GM21367 (cell line): ENCODE measurements around the gene OCLN.
"Not testable (repeated sequence)": the region's sequence is repeated elsewhere in the genome, so short reads cannot be mapped to it uniquely, and the experiment has no call there.

Source experiments
- ATAC-seq: cut with Tn5 transposase; IDR thresholded peaks from one replicate; pipeline ENCODE4 v1.9.1; 2021; ENCODE audit not compliant: unreplicated experiment

OCLN gene

DNA sequence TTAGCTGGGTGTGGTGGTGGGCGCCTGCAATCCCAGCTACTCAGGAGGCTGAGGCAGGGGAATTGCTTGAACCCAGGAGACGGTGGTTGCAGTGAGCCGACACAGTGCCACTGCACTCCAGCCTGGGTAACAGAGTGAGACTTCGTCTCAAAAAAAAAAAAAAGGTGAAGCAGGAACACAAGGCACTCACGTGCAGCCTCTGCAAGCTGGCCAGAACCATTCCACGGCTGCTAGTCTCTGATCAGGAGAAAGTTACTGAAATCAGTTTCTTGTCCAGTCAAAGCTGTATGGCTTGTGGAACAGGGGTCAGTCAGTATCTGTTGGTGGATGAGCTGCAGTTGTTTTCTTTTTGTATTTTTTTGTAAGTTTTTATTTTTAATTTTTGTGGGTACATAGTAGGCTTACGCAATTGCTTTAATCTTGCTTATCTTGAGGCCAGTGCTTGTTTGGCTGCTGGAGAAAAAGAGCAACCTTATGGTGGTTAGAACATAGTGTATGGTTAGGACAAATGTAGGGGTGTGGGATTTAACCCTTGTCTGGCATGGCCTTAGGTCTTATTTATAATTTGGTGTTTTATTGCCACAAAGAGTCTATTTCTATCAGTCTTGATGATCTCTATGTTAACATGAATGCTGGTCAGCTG lies 34.7 kb downstream of the OCLN start:
- no peak for ATAC-seq

DNA sequence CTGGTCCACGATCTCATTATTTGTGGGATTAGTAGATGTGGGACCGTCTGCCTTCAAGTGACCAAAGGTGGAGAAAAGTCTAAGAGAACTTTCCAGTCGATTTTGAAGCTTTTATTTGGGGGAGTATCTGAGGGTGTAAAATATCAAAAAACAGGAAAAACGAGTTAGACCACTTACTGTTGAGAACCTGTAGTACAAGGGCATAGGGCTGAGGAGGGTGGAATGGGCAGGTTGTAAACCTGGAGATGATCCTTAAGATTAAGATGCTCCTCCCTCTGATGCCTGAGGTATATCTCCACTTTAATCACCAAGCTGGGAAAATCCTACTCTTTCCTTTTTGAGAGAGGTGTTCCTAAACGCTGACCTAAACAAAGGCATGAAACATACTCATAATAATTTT lies 35.4 kb downstream of the OCLN start:
- ATAC-seq = no peak

DNA sequence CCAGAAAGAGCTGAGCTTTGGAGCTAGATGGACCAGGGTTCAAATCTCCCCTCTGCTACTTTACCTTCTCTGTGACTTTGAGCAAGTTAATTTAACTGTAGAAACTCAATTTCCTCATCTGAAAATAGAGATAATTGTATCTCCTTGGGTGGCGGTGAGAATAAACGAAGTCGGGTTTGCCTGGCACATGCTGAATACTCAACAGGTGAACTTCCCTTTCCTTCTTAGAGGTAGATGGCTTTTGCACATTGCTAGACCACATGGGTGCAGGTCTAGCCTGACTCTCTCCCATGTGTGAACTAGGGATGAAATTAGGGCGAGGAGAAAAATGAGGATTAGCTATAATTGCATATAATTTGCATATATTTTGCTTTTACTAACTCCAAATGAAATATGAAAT lies 36.0 kb downstream of the OCLN start:
- ATAC-seq = no peak

DNA sequence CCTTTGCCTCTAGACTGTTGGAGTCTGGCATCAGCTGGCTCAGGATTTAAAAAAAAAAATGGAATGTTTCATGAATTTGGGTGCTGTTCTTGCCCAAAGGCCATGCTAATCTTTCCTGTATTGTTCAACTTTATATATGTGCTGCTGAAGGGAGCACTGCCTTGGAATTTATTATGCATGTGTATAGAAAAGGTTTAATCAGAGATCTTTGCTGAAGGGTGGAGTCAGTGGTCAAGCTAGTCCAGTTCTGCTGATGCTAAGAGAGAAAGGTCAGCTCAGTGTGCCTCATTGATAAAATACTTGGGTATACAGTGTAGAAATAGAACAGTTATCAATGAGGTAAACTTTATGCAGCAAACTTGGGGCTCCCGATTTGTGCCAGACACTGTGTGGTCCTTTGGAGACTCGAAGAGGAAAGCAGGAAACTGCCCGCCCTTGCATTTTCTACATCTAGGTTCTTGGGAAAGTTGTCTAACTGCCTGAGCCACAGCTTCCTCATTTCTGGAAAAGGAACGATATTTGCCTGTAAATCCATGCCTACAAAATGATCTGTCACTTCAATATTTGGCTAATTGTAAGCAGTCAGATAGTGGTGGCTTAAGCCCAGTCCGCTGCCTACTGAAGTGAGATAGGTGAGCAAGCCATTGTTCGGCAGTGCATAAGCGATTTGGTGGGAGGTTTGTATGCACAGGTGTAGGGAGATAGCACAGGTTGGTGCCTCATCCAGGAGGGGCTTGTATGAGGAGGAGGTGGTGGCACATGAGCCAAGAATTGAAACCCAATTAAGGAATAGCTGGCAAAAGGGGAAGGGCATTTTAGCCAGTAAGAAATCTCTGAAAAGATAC lies 38.2 kb downstream of the OCLN start:
- ATAC-seq = no peak

DNA sequence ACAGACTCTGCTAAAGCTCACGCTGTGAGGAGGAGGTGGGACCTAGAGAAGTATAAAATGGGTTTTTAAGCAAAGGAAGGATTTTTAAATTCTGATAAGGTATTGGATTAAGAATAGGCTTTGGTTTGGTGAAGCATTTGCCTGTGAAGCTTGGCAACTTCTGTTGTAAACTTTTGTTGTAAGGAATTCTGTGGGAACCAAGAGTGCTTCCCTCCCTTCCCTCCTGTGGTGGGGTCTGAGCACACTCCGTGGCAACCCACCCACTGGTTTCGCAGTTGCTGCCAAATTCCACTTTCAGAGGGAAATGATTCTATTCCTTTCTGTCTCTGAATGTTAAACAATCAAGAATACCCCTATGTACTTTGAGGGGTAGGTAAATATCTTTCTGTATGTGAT lies 38.8 kb downstream of the OCLN start:
- no peak for ATAC-seq

DNA sequence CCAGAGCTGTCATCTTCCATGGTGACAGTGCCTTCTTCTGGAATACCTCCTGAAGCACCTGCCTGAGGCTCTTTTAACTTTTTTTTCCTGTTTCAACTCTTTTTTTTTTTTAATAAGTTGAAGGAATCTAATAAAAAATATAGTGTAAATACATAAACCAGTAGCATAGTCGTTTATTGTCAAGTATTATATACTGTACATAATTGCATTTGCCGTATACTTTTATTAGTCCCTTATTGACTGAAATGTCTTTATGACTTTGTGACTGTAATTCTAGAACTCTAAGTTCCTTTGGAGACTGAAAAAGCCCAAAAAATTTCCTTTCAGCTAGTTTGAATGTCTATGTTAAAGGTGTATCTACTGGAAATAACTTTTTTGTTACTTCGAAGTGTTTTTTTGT lies 45.3 kb downstream of the OCLN start:
- not testable (repeated sequence) for ATAC-seq

DNA sequence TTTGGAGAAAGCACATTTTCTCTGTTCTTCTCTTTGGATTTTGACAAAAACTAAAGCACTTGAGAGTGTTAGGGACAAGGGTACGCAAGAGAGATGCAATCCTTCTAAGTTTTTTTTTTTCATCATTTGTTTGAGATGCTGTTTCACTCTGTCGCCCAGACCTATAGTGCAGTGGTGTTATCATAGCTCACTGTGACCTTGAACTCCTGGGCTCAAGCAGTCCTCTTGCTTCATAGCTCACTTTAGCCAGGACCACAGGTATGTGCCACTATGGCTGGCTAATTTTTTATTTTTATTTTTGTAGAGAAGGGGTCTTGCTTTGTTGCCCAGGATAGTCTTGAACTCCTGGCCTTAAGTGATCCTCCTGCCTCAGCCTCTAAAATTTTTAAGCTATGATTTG lies 46.1 kb downstream of the OCLN start:
- not testable (repeated sequence) for ATAC-seq

DNA sequence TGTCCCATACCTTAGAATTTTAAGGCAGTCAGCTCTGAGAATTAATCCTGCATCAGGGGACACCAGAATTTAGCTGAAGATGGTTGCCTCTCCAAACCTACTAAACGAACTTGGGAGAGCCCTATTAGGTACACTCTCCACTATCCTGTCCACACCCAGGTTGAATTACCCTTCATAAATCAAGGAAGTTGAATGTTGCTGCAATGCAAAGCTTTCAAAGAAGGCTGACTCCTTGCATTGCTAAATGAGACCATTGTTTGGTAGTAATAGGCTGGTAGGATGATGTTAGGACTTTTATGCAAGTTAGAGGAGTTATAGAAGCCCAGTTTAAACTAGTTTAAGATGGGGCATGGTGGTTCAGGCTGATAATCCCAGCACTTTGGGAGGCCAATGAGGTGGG lies 48.8 kb downstream of the OCLN start:
- ATAC-seq = not testable (repeated sequence)

DNA sequence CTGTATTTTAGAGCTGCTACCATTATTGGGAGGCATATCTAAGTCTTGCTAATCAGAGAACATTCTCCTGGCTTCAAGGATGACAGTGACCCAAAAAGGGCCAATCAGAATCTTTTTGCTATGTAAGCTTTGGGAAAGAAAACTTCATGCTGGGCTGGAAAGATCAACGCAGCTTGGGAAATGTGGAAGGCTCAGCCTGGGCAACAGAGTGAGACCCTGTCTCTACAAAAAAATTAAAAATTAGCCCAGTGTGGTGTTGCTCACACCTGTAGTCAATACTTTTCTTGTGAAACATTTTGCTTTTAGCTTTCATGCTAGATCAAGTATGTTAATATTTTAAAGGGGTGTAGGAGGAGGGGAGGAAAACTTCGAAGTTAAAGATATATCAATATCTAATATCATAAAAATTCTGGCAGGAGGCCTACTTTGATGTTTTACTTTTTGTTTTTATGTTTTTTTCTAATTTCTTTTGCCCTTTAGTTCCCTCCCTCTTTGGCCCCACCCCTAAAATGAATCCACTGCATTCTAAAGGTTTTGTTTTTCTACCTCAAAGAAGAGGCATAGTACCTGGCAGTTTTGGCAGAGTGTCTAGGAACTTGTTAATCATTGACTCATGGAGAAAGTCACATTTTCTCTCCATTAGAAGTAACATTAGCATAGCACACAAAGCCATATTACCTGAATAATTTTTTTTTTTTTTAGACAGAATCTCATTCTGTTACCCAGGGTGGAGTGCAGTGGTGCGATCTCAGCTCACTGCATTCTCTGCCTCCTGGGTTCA lies 50.4 kb downstream of the OCLN start:
- ATAC-seq = not testable (repeated sequence)

DNA sequence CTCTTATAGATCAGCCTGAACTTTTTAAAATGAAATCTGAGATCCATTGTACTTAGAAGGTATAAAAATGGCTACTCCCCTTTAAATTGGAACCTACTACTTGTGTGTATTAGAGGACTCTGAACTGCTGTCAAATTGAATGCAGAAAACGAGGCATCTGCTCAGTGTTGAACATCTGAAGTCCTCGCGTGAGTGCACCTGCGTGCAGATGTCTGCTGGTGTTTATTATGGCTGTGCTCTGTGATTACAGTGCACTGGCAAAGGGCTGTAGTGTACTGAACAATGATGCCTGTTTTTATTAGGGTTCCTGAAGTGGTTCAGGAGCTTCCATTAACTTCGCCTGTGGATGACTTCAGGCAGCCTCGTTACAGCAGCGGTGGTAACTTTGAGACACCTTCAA lies 52.0 kb downstream of the OCLN start:
- not testable (repeated sequence) for ATAC-seq

DNA sequence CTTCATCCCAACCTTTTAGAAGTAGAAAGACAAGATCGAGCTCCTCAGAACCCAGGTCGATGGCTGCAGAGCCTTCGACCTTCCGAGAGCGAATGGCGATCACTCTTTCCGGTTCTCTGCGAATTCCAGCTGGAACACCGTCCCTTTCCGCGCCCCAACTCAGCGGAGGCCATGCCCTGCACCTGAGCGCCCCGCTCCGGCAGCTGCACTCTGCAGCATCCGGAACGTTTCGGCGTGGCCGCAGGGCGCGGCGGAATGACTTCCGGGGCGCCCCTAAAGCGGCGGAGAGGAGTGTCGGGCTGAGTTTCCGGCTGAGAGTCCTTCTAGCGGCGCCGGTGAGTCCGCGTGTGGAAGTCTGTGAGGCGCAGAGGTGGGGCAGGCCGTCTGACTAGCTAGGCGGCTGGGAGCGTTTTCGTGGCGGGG lies 67.3 kb downstream of the OCLN start, which contains the start of gene GTF2H2C:
Gene GTF2H2C (plus strand): TSS at position 284 of the 423 bp plus-strand sequence. CDS start 4,942 bp downstream, outside the sequence.
- ATAC-seq = peak; percentile 95

DNA sequence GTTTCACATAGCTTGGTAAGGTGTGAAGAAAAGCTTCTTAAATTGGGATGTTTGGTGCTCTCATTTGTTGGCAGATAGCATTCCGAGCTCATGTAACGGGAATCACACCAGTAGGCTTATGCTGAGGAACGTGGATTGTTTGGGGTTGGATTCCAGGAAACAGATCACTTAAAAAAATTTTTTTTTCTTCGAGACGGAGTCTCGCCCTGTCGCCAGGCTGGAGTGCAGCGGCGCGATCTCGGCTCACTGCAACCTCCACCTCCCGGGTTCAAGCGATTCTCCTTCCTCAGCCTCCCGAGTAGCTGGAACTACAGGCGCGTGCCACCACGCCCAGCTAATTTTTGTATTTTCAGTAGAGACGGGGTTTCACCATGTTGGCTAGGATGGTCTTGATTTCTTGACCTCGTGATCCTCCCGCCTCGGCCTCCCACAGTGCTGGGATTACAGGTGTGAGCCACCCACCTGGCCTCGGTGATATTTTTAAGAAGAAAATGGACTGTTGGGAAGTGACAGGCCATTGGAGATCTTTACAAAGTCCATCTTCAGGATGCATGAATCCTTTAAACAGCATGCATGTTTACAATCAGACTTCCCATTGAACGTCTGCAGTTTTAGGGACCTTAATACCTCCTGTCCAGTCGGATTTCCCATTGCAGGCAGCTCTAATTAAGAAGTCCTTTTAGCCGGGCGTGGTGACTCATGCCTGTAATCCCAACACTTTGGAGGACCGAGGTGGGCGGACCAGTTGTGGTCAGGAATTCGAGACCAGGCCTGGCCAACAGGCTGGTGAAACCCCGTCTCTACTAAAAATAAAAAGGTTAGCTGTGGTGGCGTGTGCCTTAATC lies 68.2 kb downstream of the OCLN start:
- ATAC-seq = not testable (repeated sequence)

DNA sequence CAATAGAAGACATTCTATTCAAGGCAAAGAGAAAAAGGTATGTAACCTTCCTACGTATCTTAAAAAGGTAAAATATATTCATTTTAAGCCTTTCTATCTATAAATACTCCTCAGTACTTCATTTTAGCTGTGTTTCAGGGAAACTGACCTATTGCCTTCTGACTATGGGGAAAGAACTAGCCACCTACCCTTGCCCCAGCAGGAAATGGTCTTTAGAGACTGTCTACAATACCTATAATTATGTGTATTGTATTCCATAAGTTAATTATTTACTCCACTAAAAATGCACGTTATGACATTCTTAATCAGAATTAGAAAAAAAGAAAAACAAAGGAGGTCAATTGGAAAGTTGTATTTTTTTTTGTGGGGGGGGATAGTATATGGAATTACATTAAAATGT lies 73.6 kb downstream of the OCLN start:
- ATAC-seq = not testable (repeated sequence)

DNA sequence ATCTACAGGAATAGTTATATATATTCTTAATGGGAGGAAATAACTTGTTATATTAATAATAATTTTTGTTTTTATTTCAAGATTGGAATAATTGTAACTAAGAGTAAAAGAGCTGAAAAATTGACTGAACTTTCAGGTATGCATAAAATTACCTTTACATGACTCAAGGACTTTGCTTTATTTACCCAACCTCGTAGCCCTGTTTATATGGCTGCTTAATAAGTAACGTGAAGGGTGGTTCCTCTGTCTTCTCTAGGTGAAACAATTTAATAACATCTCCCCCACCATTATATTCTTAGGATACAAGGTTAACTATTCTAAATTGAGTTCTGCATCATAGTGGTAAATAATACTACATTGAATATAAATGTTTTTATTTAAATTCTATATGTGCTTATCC lies 75.5 kb downstream of the OCLN start:
- ATAC-seq = not testable (repeated sequence)

DNA sequence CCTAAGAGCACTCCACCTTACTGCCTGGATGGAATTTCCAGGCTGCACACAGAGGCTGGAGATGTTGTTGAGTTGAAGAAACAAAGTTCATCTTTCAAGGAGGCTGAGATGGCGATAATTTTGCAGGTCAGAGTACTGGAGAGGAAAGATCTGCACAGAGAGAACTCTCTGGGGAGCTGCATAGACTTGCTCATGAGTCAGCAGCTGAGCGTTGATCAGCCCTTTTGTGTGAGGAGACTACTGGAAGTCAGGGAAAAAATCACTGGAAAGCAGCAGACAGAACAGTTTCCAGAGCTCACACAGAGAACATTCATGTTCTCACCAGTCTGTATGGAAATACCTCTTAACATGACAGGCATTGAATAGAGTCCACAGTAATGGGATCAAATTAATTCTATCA lies 90.8 kb downstream of the OCLN start:
- ATAC-seq = not testable (repeated sequence)

DNA sequence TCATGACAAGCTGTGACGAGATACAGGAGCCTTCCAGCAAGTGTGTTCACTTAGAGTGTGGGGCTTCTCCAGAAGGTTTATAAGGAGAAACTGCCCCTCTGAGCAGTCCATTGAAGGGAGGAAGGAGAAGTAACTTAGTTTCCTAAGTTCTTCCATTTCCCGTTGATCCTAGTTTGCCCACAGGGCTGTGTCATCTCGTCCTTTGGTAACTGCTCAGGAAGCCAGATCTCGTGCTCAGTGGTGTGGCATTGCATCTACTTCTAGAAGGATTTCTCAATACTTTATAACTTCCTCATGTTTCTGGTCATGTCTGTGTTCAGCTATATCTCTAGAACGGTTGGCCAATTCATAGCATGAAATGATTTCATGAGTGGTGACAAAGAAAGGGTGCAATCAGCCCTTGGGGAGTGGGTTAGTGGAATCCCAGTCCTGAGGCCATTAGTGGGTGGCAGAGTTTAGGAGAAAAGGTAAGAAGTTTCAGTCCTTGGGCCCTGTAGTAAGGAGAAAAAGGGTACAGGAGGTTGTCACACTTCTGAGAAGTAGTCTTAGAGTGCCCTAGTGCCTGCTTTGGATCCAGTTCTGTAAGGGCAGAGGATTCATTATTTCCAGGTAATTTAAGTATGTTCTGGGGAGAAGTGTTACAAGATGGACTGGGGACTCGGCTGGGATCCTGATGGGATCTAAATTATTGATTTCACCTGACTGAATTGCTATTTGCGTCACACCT lies 103.7 kb downstream of the OCLN start:
- not testable (repeated sequence) for ATAC-seq

DNA sequence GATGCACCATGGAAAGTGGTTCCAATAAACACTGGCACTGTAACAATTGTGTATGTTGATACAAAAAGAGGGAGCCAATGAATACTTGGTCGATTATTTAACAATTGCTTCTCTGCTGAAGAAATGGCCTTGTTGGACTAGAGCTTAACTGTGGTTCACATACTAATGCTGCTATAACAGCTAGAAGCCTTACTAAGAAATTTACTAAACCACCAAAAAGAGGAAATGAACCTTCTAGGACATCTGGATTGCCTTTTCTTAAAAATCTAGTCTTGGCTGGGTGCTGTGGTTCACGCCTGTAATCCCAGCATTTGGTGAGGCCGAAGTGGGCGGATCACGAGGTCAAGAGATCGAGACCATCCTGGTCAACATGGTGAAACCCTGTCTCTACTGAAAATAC lies 109.4 kb downstream of the OCLN start:
- peak; percentile 87 for ATAC-seq

DNA sequence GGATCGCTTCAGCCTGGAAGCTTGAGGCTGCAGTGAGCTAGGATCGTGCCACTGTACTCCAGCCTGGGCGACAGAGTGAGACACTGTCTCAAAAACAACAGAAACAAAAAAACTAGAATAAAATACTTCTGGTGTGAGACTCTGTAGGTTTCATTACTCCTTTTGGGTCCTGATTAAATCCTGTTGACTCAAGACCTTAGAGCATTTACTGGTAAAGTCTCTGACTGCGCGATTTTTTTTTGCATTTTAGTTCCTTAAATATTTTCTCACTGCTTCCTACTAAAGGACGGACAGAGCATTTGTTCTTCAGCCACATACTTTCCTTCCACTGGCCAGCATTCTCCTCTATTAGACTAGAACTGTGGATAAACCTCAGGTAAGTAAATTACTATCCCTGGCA lies 114.2 kb downstream of the OCLN start:
- not testable (repeated sequence) for ATAC-seq
